GM23338 (cell line): Measurements from ENCODE around the gene CHMP4B. TPM values are rescaled to one million over a fixed set of nuclear protein-coding genes. Genes with fewer than 3 reads are reported as not detected.

ENCODE experiments used
- ATAC-seq: fragments of 200-7000 bp; cut with Tn5 transposase; 3 replicates; pipeline ENCODE4 v1.9.1; 2020
- DNase-seq: peaks from one replicate; pipeline ENCODE4 v3.0.0-alpha.2; 2015; ENCODE audit warnings: low spot score
- H2AFZ ChIP-seq: fragments of 200-600 bp; sonication (generic); 2 replicates; pipeline ENCODE4 v1.8.0; 2016; ENCODE audit warnings: antibody characterized with exemption, mild to moderate bottlenecking, moderate library complexity
- H3F3A ChIP-seq: fragments of 200-600 bp; sonication (generic); replicated peaks from 2 replicates; pipeline ENCODE4 v1.8.0; 2017; ENCODE audit warnings: antibody characterized with exemption, mixed run types, low read depth
- H3K27ac ChIP-seq: fragments of 200-600 bp; sonication (generic); 2 replicates; pipeline ENCODE4 v1.6.1; 2016; ENCODE audit warnings: low read depth
- H3K27me3 ChIP-seq: fragments of 200-600 bp; sonication (generic); 2 replicates; pipeline ENCODE4 v1.8.0; 2016; ENCODE audit warnings: mild to moderate bottlenecking, mixed run types, moderate library complexity; ENCODE audit not compliant: insufficient read depth
- H3K36me3 ChIP-seq: fragments of 200-600 bp; sonication (generic); 2 replicates; pipeline ENCODE4 v1.8.0; 2016; ENCODE audit warnings: mild to moderate bottlenecking; ENCODE audit not compliant: insufficient read depth
- H3K4me1 ChIP-seq: fragments of 200-600 bp; sonication (generic); 2 replicates; pipeline ENCODE4 v1.8.0; 2016; ENCODE audit warnings: mild to moderate bottlenecking, moderate library complexity; ENCODE audit not compliant: insufficient read depth
- H3K4me2 ChIP-seq: fragments of 200-600 bp; sonication (generic); 2 replicates; pipeline ENCODE4 v1.7.1; 2017; ENCODE audit warnings: mixed run types
- H3K4me3 ChIP-seq: fragments of 200-600 bp; sonication (generic); 2 replicates; pipeline ENCODE4 v1.6.1; 2016; ENCODE audit warnings: mixed run types
- H3K79me2 ChIP-seq: fragments of 200-600 bp; sonication (generic); replicated peaks from 2 replicates; pipeline ENCODE4 v1.8.0; 2017; ENCODE audit warnings: mild to moderate bottlenecking; ENCODE audit not compliant: insufficient read depth
- H3K9me2 ChIP-seq: fragments of 200-600 bp; sonication (generic); 2 replicates; pipeline ENCODE4 v1.8.0; 2017; ENCODE audit not compliant: insufficient read depth
- H4K20me1 ChIP-seq: fragments of 200-600 bp; sonication (generic); replicated peaks from 2 replicates; pipeline ENCODE4 v1.8.0; 2017; ENCODE audit warnings: mild to moderate bottlenecking; ENCODE audit not compliant: insufficient read depth
- H3K27ac Mint-ChIP-seq: 2 replicates; pipeline ENCODE4 v1.8.0; 2020; ENCODE audit warnings: inconsistent platforms, mild to moderate bottlenecking, moderate library complexity, mixed read lengths
- H3K27me3 Mint-ChIP-seq: 3 replicates; pipeline ENCODE4 v1.8.0; 2022; ENCODE audit warnings: low read depth, mild to moderate bottlenecking, moderate library complexity, mixed read lengths, inconsistent platforms; ENCODE audit not compliant: insufficient read depth, poor library complexity
- H3K36me3 Mint-ChIP-seq: 3 replicates; pipeline ENCODE4 v1.8.0; 2021; ENCODE audit warnings: low read depth, mild to moderate bottlenecking, inconsistent platforms, moderate library complexity, mixed read lengths
- H3K4me1 Mint-ChIP-seq: 3 replicates; pipeline ENCODE4 v1.8.0; 2020; ENCODE audit warnings: mild to moderate bottlenecking, inconsistent platforms, mixed read lengths
- H3K4me3 Mint-ChIP-seq: 3 replicates; pipeline ENCODE4 v1.8.0; 2021; ENCODE audit warnings: moderate library complexity, mild to moderate bottlenecking, inconsistent platforms, mixed read lengths
- H3K9me3 Mint-ChIP-seq: 3 replicates; pipeline ENCODE4 v1.8.0; 2020; ENCODE audit warnings: moderate library complexity, mild to moderate bottlenecking, inconsistent platforms, mixed read lengths
- CREB1 ChIP-seq: fragments of 250-450 bp; sonication (Bioruptor Pico); IDR thresholded peaks from 2 replicates; pipeline ENCODE4 v1.5.0; 2020; ENCODE audit warnings: low read depth, mild to moderate bottlenecking, moderate library complexity
- CTCF ChIP-seq, 2 experiments: fragments of 200-600 bp in 1 of 2; sonication (generic) in 1 of 2; conservative IDR thresholded peaks; 2 replicates each; pipeline versions ENCODE4 v1.5.1 to v1.6.1; 2016 to 2017; ENCODE audit warnings: antibody characterized with exemption in 2 of 2, low read depth in 2 of 2, mild to moderate bottlenecking in 2 of 2, moderate library complexity in 1 of 2
- ETS1 ChIP-seq: IDR thresholded peaks from 2 replicates; pipeline ENCODE4 v1.6.1; 2016; ENCODE audit warnings: antibody characterized with exemption
- EZH2 ChIP-seq: fragments of 200-600 bp; sonication (generic); IDR thresholded peaks from one replicate; pipeline ENCODE4 v1.8.0; 2017; ENCODE audit warnings: antibody characterized with exemption, mild to moderate bottlenecking, low read depth; ENCODE audit not compliant: unreplicated experiment
- NANOG ChIP-seq: IDR thresholded peaks from 2 replicates; pipeline ENCODE4 v1.6.1; 2016; ENCODE audit warnings: antibody characterized with exemption, borderline replicate concordance
- REST ChIP-seq: IDR thresholded peaks from one replicate; pipeline ENCODE4 v1.6.1; 2018; ENCODE audit warnings: antibody characterized with exemption; ENCODE audit not compliant: unreplicated experiment
- STAT1 ChIP-seq: IDR thresholded peaks from one replicate; pipeline ENCODE4 v1.6.1; 2016; ENCODE audit warnings: antibody characterized with exemption; ENCODE audit not compliant: unreplicated experiment
- ZNF114 ChIP-seq: fragments of 250-450 bp; sonication (Bioruptor Pico); IDR thresholded peaks from 2 replicates; pipeline ENCODE4 v1.5.0; 2020; ENCODE audit warnings: mild to moderate bottlenecking, moderate library complexity
- ZNF331 ChIP-seq: fragments of 250-450 bp; sonication (Bioruptor Pico); IDR thresholded peaks from 2 replicates; pipeline ENCODE4 v1.5.0; 2020; ENCODE audit warnings: low read depth, mild to moderate bottlenecking, moderate library complexity
- ZNF462 ChIP-seq: fragments of 250-450 bp; sonication (Bioruptor Pico); IDR thresholded peaks from 2 replicates; pipeline ENCODE4 v1.5.0; 2020; ENCODE audit warnings: mild to moderate bottlenecking, moderate library complexity
- polyA plus RNA-seq: library from polyadenylated mRNA; unstranded; fragments of >200 nt; fragmentation: Nextera tagmentation; extraction: Ambion mirVana; gene quantifications from 2 replicates; pipeline ENCODE4 v1.2.1, GENCODE V29; 2016
- total RNA-seq: library from RNA; depleted of rRNA; stranded (reverse); fragments of >200 nt; shearing (Covaris generic); gene quantifications from 2 replicates; pipeline ENCODE4 v1.2.3, GENCODE V29; 2014

CHMP4B gene
- total and polyA plus RNA-seq, 2 experiments from 2014 or later, result 14.5 to 49.3 TPM

- H3K27ac Mint-ChIP-seq, result no peak overlapping the region
- no peak for DNase-seq
- no peak overlapping the region for H3K27ac ChIP-seq
- ATAC-seq, result no peak
- H3K9me2 ChIP-seq, result no peaks in the 10 kb centered on the region
- no peaks in the 10 kb centered on the region for H3K79me2 ChIP-seq
- H3K4me3 Mint-ChIP-seq, result no peak overlapping the region
- no peak overlapping the region for H2AFZ ChIP-seq
- H3K27me3 Mint-ChIP-seq, result no peaks in the 10 kb centered on the region
- H3K36me3 Mint-ChIP-seq, result no peaks in the 10 kb centered on the region
- H3K27me3 ChIP-seq, result no peaks in the 10 kb centered on the region
- no peak for TF ChIP-seq ZNF114
- TF ChIP-seq ZNF462 (CRISPR knock-in tag), result no peak
- no peak for TF ChIP-seq NANOG
- no peak for TF ChIP-seq ETS1
- no peak for TF ChIP-seq STAT1
- TF ChIP-seq CTCF (conservative IDR thresholded peaks at IDR 0.05; ENCODE audit: low read depth in 2 of 2), result no peak
- no peak for TF ChIP-seq REST
- TF ChIP-seq CREB1, result no peak
- no peak for TF ChIP-seq EZH2
- no peak for TF ChIP-seq ZNF331 (CRISPR knock-in tag)
- no peaks in the 10 kb centered on the region for H3F3A ChIP-seq
- H3K4me3 ChIP-seq, result no peak overlapping the region
- no peak overlapping the region for H3K4me2 ChIP-seq
- H3K36me3 ChIP-seq, result no peaks in the 10 kb centered on the region
- peaks cover 5% of the 10 kb centered on the region for H3K4me1 Mint-ChIP-seq
- no peaks in the 10 kb centered on the region for H4K20me1 ChIP-seq
- no peaks in the 10 kb centered on the region for H3K4me1 ChIP-seq
- no peaks in the 10 kb centered on the region for H3K9me3 Mint-ChIP-seq
Observed at GRCh38 chr20:33773412-33774089, 37.6 kb upstream of the CHMP4B start.
